ENCODE measurements around the gene SIRT7.

SIRT7 gene

GRCh38 chr17:81931557-81932332, 13.8 kb upstream of the SIRT7 start:
- DNase-seq: peak; percentile 35

- peak; percentile 25 for DNase-seq
Measured at GRCh38 chr17:81931189-81931556, 13.2 kb upstream of the SIRT7 start.

- DNase-seq: no peak
Measured at GRCh38 chr17:81930142-81931125, 12.5 kb upstream of the SIRT7 start.

GRCh38 chr17:81929253-81930141, 11.5 kb upstream of the SIRT7 start:
- no peak for DNase-seq

- no peak for DNase-seq
Measured at GRCh38 chr17:81928544-81929252, 10.7 kb upstream of the SIRT7 start.

- DNase-seq: peak; percentile 97
Measured at GRCh38 chr17:81927653-81928543, 9.9 kb upstream of the SIRT7 start, which contains the start of gene MAFG. Gene MAFG, minus strand, starts transcription at chr17:81927735. Its CDS starts 4,550 bp downstream, at chr17:81923185.

GRCh38 chr17:81927152-81927652, 9.2 kb upstream of the SIRT7 start:
- no peak for DNase-seq

GRCh38 chr17:81926451-81927151, 8.6 kb upstream of the SIRT7 start:
- DNase-seq: peak; percentile 77

GRCh38 chr17:81925860-81926450, 8.0 kb upstream of the SIRT7 start:
- no peak for DNase-seq

GRCh38 chr17:81924557-81925532, 6.9 kb upstream of the SIRT7 start:
- no peak for DNase-seq

- peak; percentile 68 for DNase-seq
Measured at GRCh38 chr17:81923302-81924260, 5.6 kb upstream of the SIRT7 start.

- no peak for DNase-seq
Measured at GRCh38 chr17:81922566-81923301, 4.8 kb upstream of the SIRT7 start.

- DNase-seq: no peak
Measured at GRCh38 chr17:81921996-81922565, 4.1 kb upstream of the SIRT7 start.

- no peak for DNase-seq
Measured at GRCh38 chr17:81921537-81921862, 3.5 kb upstream of the SIRT7 start.

- no peak for DNase-seq
Measured at GRCh38 chr17:81920612-81921536, 2.9 kb upstream of the SIRT7 start.

Data from right hindlimb (tissue), 1 donor.